Tibial artery (tissue), 4 donors: Measurements from ENCODE around the gene SUSD6.
A peak's percentile ranks its signal among the peaks of the same experiment; 100 is the strongest.

Experiments used
- DNase-seq, 2 donors: peaks; one replicate each; pipeline ENCODE4 v3.0.0-alpha.2; 2019
- H3K27ac ChIP-seq, 2 donors: fragments of 200-600 bp; sonication (generic) in 1 of 2; 1 replicate in 1 of 2; 2 replicates in 1 of 2; pipeline ENCODE4 v1.5.1; 2018 to 2019; ENCODE audit warnings: mild to moderate bottlenecking in 1 of 2
- H3K27me3 ChIP-seq, 2 donors: fragments of 200-600 bp; sonication (generic) in 1 of 2; one replicate each; pipeline versions ENCODE4 v1.5.1 to v1.6.0; 2016 to 2019
- H3K36me3 ChIP-seq, 3 donors: fragments of 200-600 bp; sonication (generic) in 2 of 3; one replicate each; pipeline ENCODE4 v1.5.1; 2016 to 2019; ENCODE audit warnings: mild to moderate bottlenecking in 2 of 3
- H3K4me1 ChIP-seq, 4 donors: fragments of 200-600 bp; sonication (generic) in 2 of 4; 1 replicate in 3 of 4; 2 replicates in 1 of 4; pipeline ENCODE4 v1.5.1; 2016 to 2019
- H3K4me3 ChIP-seq, 2 donors: fragments of 200-600 bp; sonication (generic) in 1 of 2; 1 replicate in 1 of 2; 2 replicates in 1 of 2; pipeline ENCODE4 v1.5.1; 2018 to 2019; ENCODE audit warnings: mild to moderate bottlenecking in 2 of 2
- H3K9me3 ChIP-seq, 3 donors: fragments of 200-600 bp; sonication (generic) in 1 of 3; one replicate each; pipeline ENCODE4 v1.5.1; 2016 to 2019
- CTCF ChIP-seq, 2 experiments: fragments of 200-600 bp in 1 of 2; fragments of 450-650 bp in 1 of 2; IDR thresholded peaks; one replicate each; pipeline ENCODE4 v1.5.1; 2017 to 2019; ENCODE audit warnings: antibody characterized with exemption in 2 of 2, mild to moderate bottlenecking in 1 of 2, moderate library complexity in 1 of 2
- intact Hi-C: fragments of 100-400 bp; cut with DNase I; formaldehyde crosslinking; loops from one replicate; pipeline ENCODE4 v1.15.0; 2023; ENCODE audit warnings: low total_unique reads

The SUSD6 gene

GRCh38 chr14:69571449-69572029, 39.9 kb upstream of the SUSD6 start:
- intact Hi-C loops = loop anchor here (10.0 kb wide), 1 partner anchor 327 kb away; no protein-coding TSS in a partner anchor
- H3K36me3 ChIP-seq = no peaks in the 10 kb centered on the region
- no peak for TF ChIP-seq CTCF (IDR thresholded peaks at IDR 0.05)
- peaks cover 0 to 40% (median 34%) of the 10 kb centered on the region in 4 donors for H3K4me1 ChIP-seq
- H3K27ac ChIP-seq = no peak overlapping the region
- H3K27me3 ChIP-seq = peaks cover 4 to 95% of the 10 kb centered on the region in 2 donors
- peak overlapping the region; percentile 41 to 54 for H3K4me3 ChIP-seq
- no peaks in the 10 kb centered on the region for H3K9me3 ChIP-seq
- no peak for DNase-seq

GRCh38 chr14:69572030-69572840, 39.2 kb upstream of the SUSD6 start:
- Histone ChIP-seq H3K4me1 (peaks cover 0 to 40% (median 34%) of the 10 kb centered on the region in 4 donors), H3K27me3 (peaks cover 4 to 97% of the 10 kb centered on the region in 2 donors), H3K27ac (no peak overlapping the region), H3K36me3 (no peaks in the 10 kb centered on the region), H3K4me3 (peak overlapping the region; percentile 41 to 54), H3K9me3 (no peaks in the 10 kb centered on the region)
- TF ChIP-seq CTCF (IDR thresholded peaks at IDR 0.05) = no peak
- DNase-seq = no peak
- intact Hi-C loops = loop anchor here (10.0 kb wide), 1 partner anchor 327 kb away; no protein-coding TSS in a partner anchor

GRCh38 chr14:69572841-69573135, 38.6 kb upstream of the SUSD6 start:
- no peak for DNase-seq
- intact Hi-C loops = loop anchor here (10.0 kb wide), 1 partner anchor 328 kb away; no protein-coding TSS in a partner anchor

GRCh38 chr14:69573205-69573830, 38.1 kb upstream of the SUSD6 start:
- H3K4me1 ChIP-seq = peaks cover 0 to 40% (median 34%) of the 10 kb centered on the region in 4 donors
- no peak for TF ChIP-seq CTCF (IDR thresholded peaks at IDR 0.05)
- no peak for DNase-seq
- H3K4me3 ChIP-seq = peak overlapping the region; percentile 39 to 41
- H3K27me3 ChIP-seq = peaks cover 4 to 89% of the 10 kb centered on the region in 2 donors
- no peak overlapping the region for H3K27ac ChIP-seq
- H3K9me3 ChIP-seq = no peaks in the 10 kb centered on the region
- intact Hi-C loops = loop anchor here (10.0 kb wide), 1 partner anchor 329 kb away; no protein-coding TSS in a partner anchor
- no peaks in the 10 kb centered on the region for H3K36me3 ChIP-seq

More at GRCh38 chr14:69572841-69573135, 38.6 kb upstream of the SUSD6 start:
- Histone ChIP-seq H3K4me3 (peak overlapping the region; percentile 41 to 54), H3K27ac (no peak overlapping the region), H3K4me1 (peaks cover 0 to 40% (median 34%) of the 10 kb centered on the region in 4 donors), H3K9me3 (no peaks in the 10 kb centered on the region), H3K36me3 (no peaks in the 10 kb centered on the region), H3K27me3 (peaks cover 4 to 94% of the 10 kb centered on the region in 2 donors)
- TF ChIP-seq CTCF (IDR thresholded peaks at IDR 0.05) = no peak

- no peak for DNase-seq
- TF ChIP-seq CTCF (IDR thresholded peaks at IDR 0.05) = no peak
- peak overlapping the region in 1 of 2 donors; percentile 39 for H3K4me3 ChIP-seq
Measured at GRCh38 chr14:69573831-69574262, 37.5 kb upstream of the SUSD6 start.

More at GRCh38 chr14:69573831-69574262, 37.5 kb upstream of the SUSD6 start:
- intact Hi-C loops = loop anchor here (10.0 kb wide), 1 partner anchor 329 kb away; no protein-coding TSS in a partner anchor
- Histone ChIP-seq H3K36me3 (no peaks in the 10 kb centered on the region), H3K9me3 (no peaks in the 10 kb centered on the region), H3K27ac (no peak overlapping the region), H3K4me1 (peaks cover 0 to 40% (median 34%) of the 10 kb centered on the region in 4 donors), H3K27me3 (peaks cover 4 to 86% of the 10 kb centered on the region in 2 donors)
